HepG2 (cell line): ENCODE results near the gene CDHR1. TPM values are rescaled to one million over a fixed set of nuclear protein-coding genes. Genes with fewer than 3 reads are reported as not detected.

ENCODE experiments used
- BORCS8-MEF2B ChIP-seq: sonication (generic); formaldehyde crosslinking; IDR thresholded peaks from 2 replicates; pipeline ENCODE4 v1.8.0; 2022; ENCODE audit warnings: mild to moderate bottlenecking, missing genetic modification reagents
- GATAD2A ChIP-seq: IDR thresholded peaks from 2 replicates; pipeline ENCODE4 v1.6.1; 2016
- PAWR ChIP-seq: sonication (generic); formaldehyde crosslinking; IDR thresholded peaks from 2 replicates; pipeline ENCODE4 v1.4.0; 2020; ENCODE audit warnings: missing genetic modification reagents, mild to moderate bottlenecking, borderline replicate concordance
- PHF5A ChIP-seq: IDR thresholded peaks from one replicate; pipeline ENCODE4 v1.6.1; 2018; ENCODE audit warnings: low read depth, missing genetic modification reagents; ENCODE audit not compliant: unreplicated experiment
- TP53 ChIP-seq: sonication (generic); formaldehyde crosslinking; conservative IDR thresholded peaks from 2 replicates; pipeline ENCODE4 v1.4.0; 2020; ENCODE audit warnings: missing genetic modification reagents
- polyA plus RNA-seq, 8 experiments: library from polyadenylated mRNA; depleted of rRNA in 3 of 8; stranded (reverse) in 7 of 8; unstranded in 1 of 8; fragments of >200 nt; fragmentation: Illumina TruSeq in 4 of 8; extraction: Trizol in 4 of 8; gene quantifications; 2 replicates each; pipeline versions ENCODE4 v1.2.1 to v1.2.3, GENCODE V29; 2011 to 2016; ENCODE audit warnings: low read depth in 4 of 8, missing spikeins in 1 of 8, mixed read lengths in 1 of 8; ENCODE audit not compliant: insufficient read depth in 1 of 8
- total RNA-seq, 5 experiments: library from RNA; depleted of rRNA; stranded (reverse); fragments of >200 nt; fragmentation: Illumina TruSeq; extraction: Trizol; gene quantifications; 2 replicates each; pipeline ENCODE4 v1.2.3, GENCODE V29; 2016; ENCODE audit warnings: low read depth in 1 of 5
- TF ChIP-seq, protein P1 (sequence below): IDR thresholded peaks from 2 replicates; pipeline ENCODE4 v1.6.1; 2016; ENCODE audit warnings: mild to moderate bottlenecking, missing biosample characterization, missing genetic modification reagents
- TF ChIP-seq, protein P2 (sequence below): IDR thresholded peaks from 2 replicates; pipeline ENCODE4 v1.6.1; 2016; ENCODE audit warnings: low read depth, control low read depth
- TF ChIP-seq, protein P3 (sequence below): sonication (generic); formaldehyde crosslinking; IDR thresholded peaks from 2 replicates; pipeline ENCODE4 v1.8.1; 2023; ENCODE audit warnings: mild to moderate bottlenecking, inconsistent platforms, moderate library complexity, missing genetic modification reagents, borderline replicate concordance
- TF ChIP-seq, protein P4 (sequence below): sonication (generic); formaldehyde crosslinking; IDR thresholded peaks from 2 replicates; pipeline ENCODE4 v1.4.0; 2020; ENCODE audit warnings: mild to moderate bottlenecking, low read depth, missing genetic modification reagents
- TF ChIP-seq, protein P5 (sequence below): sonication (generic); formaldehyde crosslinking; IDR thresholded peaks from 2 replicates; pipeline ENCODE4 v1.5.0; 2020; ENCODE audit warnings: missing genetic modification reagents
- TF ChIP-seq, protein P6 (sequence below): sonication (generic); formaldehyde crosslinking; IDR thresholded peaks from 2 replicates; pipeline ENCODE4 v1.4.0; 2020; ENCODE audit warnings: missing genetic modification reagents

The CDHR1 gene
- total and polyA plus RNA-seq, 2 of the 13 experiments (the other 11 are each of a cell fraction or from before 2014, with no cell fraction given): 0.04 to 0.09 TPM

DNA sequence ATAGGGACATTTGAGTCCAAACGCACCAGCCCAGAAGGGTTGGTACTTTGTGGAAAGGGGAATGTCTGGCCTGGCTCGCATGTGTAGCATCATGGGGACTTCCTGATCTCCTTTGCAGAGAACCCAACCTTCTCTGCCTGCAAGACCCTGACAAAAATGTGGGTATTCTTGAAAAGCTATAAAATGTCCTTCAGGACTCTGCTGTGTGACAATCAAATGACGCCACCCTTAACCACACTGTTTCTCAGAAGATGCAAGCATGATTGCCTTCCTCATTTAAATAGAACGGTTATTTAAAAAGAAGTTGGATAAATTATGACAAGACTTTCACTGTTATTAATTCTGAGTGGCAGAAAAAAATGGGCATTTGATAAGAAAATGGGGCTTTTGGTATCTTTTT, 35.8 kb upstream of the CDHR1 start (continued):
- TF ChIP-seq, protein P1, sequence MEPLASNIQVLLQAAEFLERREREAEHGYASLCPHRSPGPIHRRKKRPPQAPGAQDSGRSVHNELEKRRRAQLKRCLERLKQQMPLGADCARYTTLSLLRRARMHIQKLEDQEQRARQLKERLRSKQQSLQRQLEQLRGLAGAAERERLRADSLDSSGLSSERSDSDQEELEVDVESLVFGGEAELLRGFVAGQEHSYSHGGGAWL: no peak
- TF ChIP-seq TP53 (CRISPR knock-in tag) (no peak), PHF5A (CRISPR knock-in tag) (no peak), GATAD2A (CRISPR knock-in tag) (no peak), PAWR (no peak), BORCS8-MEF2B (CRISPR knock-in tag) (no peak)
- TF ChIP-seq, protein P2, sequence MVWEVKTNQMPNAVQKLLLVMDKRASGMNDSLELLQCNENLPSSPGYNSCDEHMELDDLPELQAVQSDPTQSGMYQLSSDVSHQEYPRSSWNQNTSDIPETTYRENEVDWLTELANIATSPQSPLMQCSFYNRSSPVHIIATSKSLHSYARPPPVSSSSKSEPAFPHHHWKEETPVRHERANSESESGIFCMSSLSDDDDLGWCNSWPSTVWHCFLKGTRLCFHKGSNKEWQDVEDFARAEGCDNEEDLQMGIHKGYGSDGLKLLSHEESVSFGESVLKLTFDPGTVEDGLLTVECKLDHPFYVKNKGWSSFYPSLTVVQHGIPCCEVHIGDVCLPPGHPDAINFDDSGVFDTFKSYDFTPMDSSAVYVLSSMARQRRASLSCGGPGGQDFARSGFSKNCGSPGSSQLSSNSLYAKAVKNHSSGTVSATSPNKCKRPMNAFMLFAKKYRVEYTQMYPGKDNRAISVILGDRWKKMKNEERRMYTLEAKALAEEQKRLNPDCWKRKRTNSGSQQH (CRISPR knock-in tag): no peak
- TF ChIP-seq, protein P3, sequence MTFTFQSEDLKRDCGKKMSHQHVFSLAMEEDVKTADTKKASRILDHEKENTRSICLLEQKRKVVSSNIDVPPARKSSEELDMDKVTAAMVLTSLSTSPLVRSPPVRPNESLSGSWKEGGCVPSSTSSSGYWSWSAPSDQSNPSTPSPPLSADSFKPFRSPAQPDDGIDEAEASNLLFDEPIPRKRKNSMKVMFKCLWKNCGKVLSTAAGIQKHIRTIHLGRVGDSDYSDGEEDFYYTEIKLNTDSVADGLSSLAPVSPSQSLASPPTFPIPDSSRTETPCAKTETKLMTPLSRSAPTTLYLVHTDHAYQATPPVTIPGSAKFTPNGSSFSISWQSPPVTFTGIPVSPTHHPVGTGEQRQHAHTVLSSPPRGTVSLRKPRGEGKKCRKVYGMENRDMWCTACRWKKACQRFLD (CRISPR knock-in tag): no peak
- TF ChIP-seq, protein P4, sequence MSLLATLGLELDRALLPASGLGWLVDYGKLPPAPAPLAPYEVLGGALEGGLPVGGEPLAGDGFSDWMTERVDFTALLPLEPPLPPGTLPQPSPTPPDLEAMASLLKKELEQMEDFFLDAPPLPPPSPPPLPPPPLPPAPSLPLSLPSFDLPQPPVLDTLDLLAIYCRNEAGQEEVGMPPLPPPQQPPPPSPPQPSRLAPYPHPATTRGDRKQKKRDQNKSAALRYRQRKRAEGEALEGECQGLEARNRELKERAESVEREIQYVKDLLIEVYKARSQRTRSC (CRISPR knock-in tag): no peak
- TF ChIP-seq, protein P5, sequence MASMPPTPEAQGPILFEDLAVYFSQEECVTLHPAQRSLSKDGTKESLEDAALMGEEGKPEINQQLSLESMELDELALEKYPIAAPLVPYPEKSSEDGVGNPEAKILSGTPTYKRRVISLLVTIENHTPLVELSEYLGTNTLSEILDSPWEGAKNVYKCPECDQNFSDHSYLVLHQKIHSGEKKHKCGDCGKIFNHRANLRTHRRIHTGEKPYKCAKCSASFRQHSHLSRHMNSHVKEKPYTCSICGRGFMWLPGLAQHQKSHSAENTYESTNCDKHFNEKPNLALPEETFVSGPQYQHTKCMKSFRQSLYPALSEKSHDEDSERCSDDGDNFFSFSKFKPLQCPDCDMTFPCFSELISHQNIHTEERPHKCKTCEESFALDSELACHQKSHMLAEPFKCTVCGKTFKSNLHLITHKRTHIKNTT (CRISPR knock-in tag): no peak
- TF ChIP-seq, protein P6, sequence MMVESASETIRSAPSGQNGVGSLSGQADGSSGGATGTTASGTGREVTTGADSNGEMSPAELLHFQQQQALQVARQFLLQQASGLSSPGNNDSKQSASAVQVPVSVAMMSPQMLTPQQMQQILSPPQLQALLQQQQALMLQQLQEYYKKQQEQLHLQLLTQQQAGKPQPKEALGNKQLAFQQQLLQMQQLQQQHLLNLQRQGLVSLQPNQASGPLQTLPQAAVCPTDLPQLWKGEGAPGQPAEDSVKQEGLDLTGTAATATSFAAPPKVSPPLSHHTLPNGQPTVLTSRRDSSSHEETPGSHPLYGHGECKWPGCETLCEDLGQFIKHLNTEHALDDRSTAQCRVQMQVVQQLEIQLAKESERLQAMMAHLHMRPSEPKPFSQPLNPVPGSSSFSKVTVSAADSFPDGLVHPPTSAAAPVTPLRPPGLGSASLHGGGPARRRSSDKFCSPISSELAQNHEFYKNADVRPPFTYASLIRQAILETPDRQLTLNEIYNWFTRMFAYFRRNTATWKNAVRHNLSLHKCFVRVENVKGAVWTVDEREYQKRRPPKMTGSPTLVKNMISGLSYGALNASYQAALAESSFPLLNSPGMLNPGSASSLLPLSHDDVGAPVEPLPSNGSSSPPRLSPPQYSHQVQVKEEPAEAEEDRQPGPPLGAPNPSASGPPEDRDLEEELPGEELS (CRISPR knock-in tag): no peak
